Coronary artery (tissue), 2 donors: ENCODE results near the gene PADI2.

Experiments used
- DNase-seq: peaks from one replicate; pipeline ENCODE4 v3.0.0-alpha.2; 2017; ENCODE audit warnings: low spot score
- H3K27ac ChIP-seq, 2 donors: fragments of 200-600 bp; sonication (generic); one replicate each; pipeline ENCODE4 v1.5.1; 2016 to 2019
- H3K4me3 ChIP-seq: fragments of 200-600 bp; sonication (generic); 2 replicates; pipeline ENCODE4 v1.5.1; 2016; ENCODE audit warnings: mild to moderate bottlenecking, moderate library complexity
- CTCF ChIP-seq: fragments of 200-600 bp; sonication (generic); IDR thresholded peaks from one replicate; pipeline ENCODE4 v1.5.1; 2019; ENCODE audit warnings: antibody characterized with exemption

PADI2 gene

GRCh38 chr1:17080085-17080759 lies 39.0 kb downstream of the PADI2 start:
- DNase-seq, result no peak
- no peak for TF ChIP-seq CTCF
- Histone ChIP-seq H3K27ac (no peak overlapping the region), H3K4me3 (no peak overlapping the region)

DNA sequence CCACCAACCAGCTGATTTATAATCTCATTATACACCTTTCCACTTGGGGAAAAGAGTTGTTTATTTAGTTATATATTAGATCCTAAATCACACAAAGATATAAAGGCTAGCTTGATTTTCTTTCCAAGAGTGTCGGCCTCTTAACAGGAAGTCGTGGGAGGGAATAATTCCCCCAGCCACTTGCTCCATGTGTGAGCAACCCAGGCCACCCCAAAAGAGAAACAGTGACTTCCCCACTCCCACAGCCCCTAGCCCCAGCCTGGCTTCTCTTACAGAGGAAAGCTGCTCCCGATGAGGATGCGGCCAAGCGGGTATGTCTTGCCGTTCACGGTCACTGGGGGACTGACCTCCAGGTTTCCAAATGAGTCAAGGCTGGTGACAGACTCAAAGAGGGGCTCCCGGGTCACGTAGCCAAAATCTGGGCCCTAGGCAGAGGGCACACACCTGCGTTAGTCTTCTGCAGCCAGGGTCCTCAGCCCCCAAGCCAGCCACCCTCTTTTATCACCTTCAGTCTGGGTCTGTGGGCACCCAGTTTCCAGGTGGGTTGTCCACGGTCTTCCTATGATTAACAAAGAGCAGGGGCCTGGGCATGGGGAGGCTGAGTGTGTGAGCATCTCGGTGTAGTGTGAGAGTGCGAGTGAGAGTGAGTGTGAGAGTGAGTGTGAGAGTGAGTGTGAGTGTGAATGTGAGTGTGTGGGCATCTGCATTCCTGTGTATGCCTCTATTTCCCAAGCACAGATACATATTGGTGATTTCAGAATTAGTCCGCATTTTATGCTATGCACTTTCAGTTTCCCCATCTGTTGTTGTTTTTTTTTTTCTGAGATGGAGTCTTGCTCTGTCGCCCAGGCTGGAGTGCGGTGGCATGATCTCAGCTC lies 40.0 kb downstream of the PADI2 start:
- Histone ChIP-seq H3K4me3 (no peak overlapping the region), H3K27ac (no peak overlapping the region)
- no peak for DNase-seq
- no peak for TF ChIP-seq CTCF

DNA sequence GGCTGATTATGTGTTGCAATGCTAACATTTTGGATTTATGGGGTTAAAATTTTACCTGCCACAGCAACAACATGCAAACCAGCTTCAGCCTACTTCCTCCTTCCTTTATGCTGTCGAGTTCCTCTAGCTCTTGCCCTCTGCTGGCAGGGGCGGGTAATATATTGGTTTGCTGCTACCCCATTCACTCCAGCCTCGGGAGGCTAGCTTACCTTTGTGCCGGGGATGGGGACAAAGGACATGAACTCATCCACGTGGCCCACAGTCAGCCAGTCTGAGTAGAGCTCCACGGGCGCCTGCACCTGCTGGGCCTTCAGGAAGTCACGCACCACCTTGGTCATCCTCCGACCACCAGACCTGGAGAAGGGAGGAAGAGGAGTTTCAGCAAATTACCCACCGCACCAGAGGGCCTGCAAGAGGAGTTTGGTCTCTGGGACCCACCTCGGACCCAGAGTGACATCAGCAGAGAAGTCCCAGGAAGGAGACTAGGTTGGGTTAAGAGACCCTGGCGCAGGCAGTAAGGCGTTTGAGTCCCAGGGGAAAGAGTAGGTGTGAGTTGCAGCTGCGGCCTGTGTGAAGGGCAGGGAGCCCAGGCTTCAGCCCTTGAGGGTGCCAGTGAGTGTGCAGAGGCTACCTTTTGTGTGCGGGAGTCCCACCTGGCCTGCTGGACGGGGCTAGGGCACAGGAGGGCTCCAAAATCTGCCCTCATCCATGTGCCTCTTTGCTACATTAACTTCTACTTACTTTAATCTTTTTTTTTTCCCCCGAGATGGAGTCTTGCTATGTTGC lies 43.6 kb downstream of the PADI2 start:
- H3K27ac ChIP-seq, result no peak overlapping the region
- TF ChIP-seq CTCF, result no peak
- no peak for DNase-seq
- no peak overlapping the region for H3K4me3 ChIP-seq

- no peak overlapping the region for H3K4me3 ChIP-seq
- no peak for DNase-seq
- TF ChIP-seq CTCF, result no peak
- no peak overlapping the region for H3K27ac ChIP-seq
Measured at GRCh38 chr1:17071794-17072193, 47.5 kb downstream of the PADI2 start.

DNA sequence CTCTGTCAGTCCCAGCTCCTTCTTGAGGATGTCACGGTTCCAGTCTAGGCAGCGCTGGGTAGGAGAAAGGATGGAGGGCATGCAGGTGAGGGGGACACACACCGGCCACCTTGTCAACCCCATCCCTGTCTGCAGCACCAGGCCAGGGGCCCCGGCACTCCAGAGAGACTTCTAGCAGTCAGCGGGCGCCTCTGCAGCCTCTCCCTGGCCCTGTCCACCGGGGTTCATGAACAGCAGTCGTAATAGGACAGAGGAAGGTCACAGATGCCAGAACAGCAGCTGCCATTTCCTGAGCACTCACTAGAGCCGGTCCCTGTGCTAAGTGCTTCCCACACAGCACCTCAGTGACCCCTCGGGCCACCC lies 49.1 kb downstream of the PADI2 start:
- no peak for TF ChIP-seq CTCF
- DNase-seq, result no peak
- no peak overlapping the region for H3K4me3 ChIP-seq
- H3K27ac ChIP-seq, result no peak overlapping the region

DNA sequence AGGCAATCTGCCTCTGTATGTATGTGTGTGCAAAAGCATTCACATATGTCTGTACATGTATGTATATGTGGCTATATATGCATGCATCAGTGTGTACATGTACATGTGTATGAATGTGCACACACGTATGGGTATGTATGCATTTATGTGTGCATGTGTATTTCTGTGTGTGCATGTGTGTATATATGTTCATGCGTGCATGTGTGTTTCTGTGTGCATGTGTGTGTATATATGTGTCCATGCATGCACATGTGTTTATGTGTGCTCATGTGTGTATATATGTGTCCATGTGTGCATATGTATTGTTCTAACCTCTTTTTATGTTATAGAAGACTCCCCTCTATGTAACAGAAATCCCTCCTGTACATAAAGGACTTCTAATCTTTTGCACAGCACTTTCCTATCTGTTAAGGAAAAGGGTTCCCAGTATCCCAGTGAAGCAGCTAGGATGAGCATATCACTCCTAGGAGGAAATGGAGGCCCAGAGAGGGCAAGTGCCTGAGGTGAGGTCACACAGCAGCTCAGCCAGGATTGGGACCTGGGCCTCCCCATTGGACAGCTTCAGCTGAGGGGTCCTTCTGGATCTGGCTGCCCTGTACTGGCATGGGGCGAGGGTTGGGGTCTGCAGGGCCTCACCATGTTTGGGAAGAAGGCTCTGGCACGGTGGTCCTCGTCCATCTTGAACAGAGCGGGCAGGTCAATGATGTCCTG lies 49.6 kb downstream of the PADI2 start:
- no peak overlapping the region for H3K4me3 ChIP-seq
- no peak for TF ChIP-seq CTCF
- H3K27ac ChIP-seq, result no peak overlapping the region
- DNase-seq, result no peak
